Measurements from ENCODE around the gene LARGE2.

GRCh38 chr11:45913514-45913913, 8.9 kb upstream of the LARGE2 start:
- TF ChIP-seq CTCF (conservative IDR thresholded peaks at IDR 0.05) (no peak), ZFX (IDR thresholded peaks at IDR 0.05) (no peak)
